Tibial artery (tissue), 4 donors: ENCODE results near the gene S100PBP.

ENCODE experiments used
- DNase-seq, 2 donors: peaks; one replicate each; pipeline ENCODE4 v3.0.0-alpha.2; 2019
- H3K27ac ChIP-seq, 2 donors: fragments of 200-600 bp; sonication (generic) in 1 of 2; 1 replicate in 1 of 2; 2 replicates in 1 of 2; pipeline ENCODE4 v1.5.1; 2018 to 2019; ENCODE audit warnings: mild to moderate bottlenecking in 1 of 2
- H3K27me3 ChIP-seq, 2 donors: fragments of 200-600 bp; sonication (generic) in 1 of 2; one replicate each; pipeline versions ENCODE4 v1.5.1 to v1.6.0; 2016 to 2019
- H3K36me3 ChIP-seq, 3 donors: fragments of 200-600 bp; sonication (generic) in 2 of 3; one replicate each; pipeline ENCODE4 v1.5.1; 2016 to 2019; ENCODE audit warnings: mild to moderate bottlenecking in 2 of 3
- H3K4me1 ChIP-seq, 4 donors: fragments of 200-600 bp; sonication (generic) in 2 of 4; 1 replicate in 3 of 4; 2 replicates in 1 of 4; pipeline ENCODE4 v1.5.1; 2016 to 2019
- H3K4me3 ChIP-seq, 2 donors: fragments of 200-600 bp; sonication (generic) in 1 of 2; 1 replicate in 1 of 2; 2 replicates in 1 of 2; pipeline ENCODE4 v1.5.1; 2018 to 2019; ENCODE audit warnings: mild to moderate bottlenecking in 2 of 2
- H3K9me3 ChIP-seq, 3 donors: fragments of 200-600 bp; sonication (generic) in 1 of 3; one replicate each; pipeline ENCODE4 v1.5.1; 2016 to 2019
- CTCF ChIP-seq, 2 experiments: fragments of 200-600 bp in 1 of 2; fragments of 450-650 bp in 1 of 2; IDR thresholded peaks; one replicate each; pipeline ENCODE4 v1.5.1; 2017 to 2019; ENCODE audit warnings: antibody characterized with exemption in 2 of 2, mild to moderate bottlenecking in 1 of 2, moderate library complexity in 1 of 2
- intact Hi-C: fragments of 100-400 bp; cut with DNase I; formaldehyde crosslinking; loops from one replicate; pipeline ENCODE4 v1.15.0; 2023; ENCODE audit warnings: low total_unique reads

Gene S100PBP

GRCh38 chr1:32817815-32818786 lies 648 bp downstream of the S100PBP start:
- intact Hi-C loops: loop anchor here (5.0 kb wide), 1 partner anchor 171 kb away; no protein-coding TSS in a partner anchor
- Histone ChIP-seq H3K4me1 (peaks cover 0 to 47% (median 37%) of the 10 kb centered on the region in 4 donors), H3K36me3 (no peaks in the 10 kb centered on the region), H3K27me3 (no peaks in the 10 kb centered on the region), H3K27ac (peak overlapping the region; percentile 88 to 99), H3K4me3 (peak overlapping the region; percentile 91 to 98), H3K9me3 (no peaks in the 10 kb centered on the region)
- peak; percentile 77 to 91 for DNase-seq
- TF ChIP-seq CTCF (IDR thresholded peaks at IDR 0.05): peak in 1 of 2 experiments; percentile 4

GRCh38 chr1:32818804-32819541 lies 1.5 kb downstream of the S100PBP start:
- Histone ChIP-seq H3K27me3 (no peaks in the 10 kb centered on the region), H3K4me1 (peaks cover 0 to 41% (median 37%) of the 10 kb centered on the region in 4 donors), H3K9me3 (no peaks in the 10 kb centered on the region), H3K36me3 (no peaks in the 10 kb centered on the region), H3K4me3 (peak overlapping the region; percentile 91 to 98), H3K27ac (peak overlapping the region; percentile 88 to 99)
- DNase-seq: no peak
- TF ChIP-seq CTCF (IDR thresholded peaks at IDR 0.05): no peak
- intact Hi-C loops: loop anchor here (5.0 kb wide), 1 partner anchor 172 kb away; no protein-coding TSS in a partner anchor

GRCh38 chr1:32825181-32825580 lies 7.7 kb downstream of the S100PBP start:
- Histone ChIP-seq H3K27ac (no peak overlapping the region), H3K9me3 (no peaks in the 10 kb centered on the region), H3K4me1 (peaks cover 0 to 6% (median 0%) of the 10 kb centered on the region in 4 donors), H3K36me3 (peaks cover 43 to 52% (median 44%) of the 10 kb centered on the region in 3 donors), H3K27me3 (no peaks in the 10 kb centered on the region), H3K4me3 (no peak overlapping the region)
- no peak for TF ChIP-seq CTCF (IDR thresholded peaks at IDR 0.05)
- no peak for DNase-seq
- intact Hi-C loops: loop anchor here (5.0 kb wide), 1 partner anchor 47 kb away; the partner anchor contains the start of gene FNDC5

GRCh38 chr1:32828341-32828740 lies 10.9 kb downstream of the S100PBP start:
- peak; percentile 24 to 27 for TF ChIP-seq CTCF (IDR thresholded peaks at IDR 0.05)
- H3K4me3 ChIP-seq: no peak overlapping the region
- no peak overlapping the region for H3K27ac ChIP-seq
- no peaks in the 10 kb centered on the region for H3K4me1 ChIP-seq
- peaks cover 69 to 84% (median 70%) of the 10 kb centered on the region in 3 donors for H3K36me3 ChIP-seq
- DNase-seq: no peak
- intact Hi-C loops: loop anchor here (5.0 kb wide), 1 partner anchor 44 kb away; the partner anchor contains the start of gene FNDC5
- H3K9me3 ChIP-seq: no peaks in the 10 kb centered on the region
- H3K27me3 ChIP-seq: no peaks in the 10 kb centered on the region

GRCh38 chr1:32830092-32830852 lies 12.8 kb downstream of the S100PBP start:
- peaks cover 83 to 98% (median 88%) of the 10 kb centered on the region in 3 donors for H3K36me3 ChIP-seq
- H3K27me3 ChIP-seq: no peaks in the 10 kb centered on the region
- no peak for DNase-seq
- intact Hi-C loops: no loop called here
- no peaks in the 10 kb centered on the region for H3K4me1 ChIP-seq
- H3K27ac ChIP-seq: no peak overlapping the region
- H3K9me3 ChIP-seq: no peaks in the 10 kb centered on the region
- H3K4me3 ChIP-seq: no peak overlapping the region
- no peak for TF ChIP-seq CTCF (IDR thresholded peaks at IDR 0.05)
